Measurements from ENCODE around the gene NECAB3. TPM values are rescaled to one million over a fixed set of nuclear protein-coding genes. Genes with fewer than 3 reads are reported as not detected.
A peak's percentile ranks its signal among the peaks of the same experiment; 100 is the strongest.
"Not testable (repeated sequence)": the region's sequence is repeated elsewhere in the genome, so short reads cannot be mapped to it uniquely, and the experiment has no call there.

Gene NECAB3
- total RNA-seq, 2 donors from 2014 or later: 77.2 to 92.3 TPM

GRCh38 chr20:33640287-33640686, 33.9 kb downstream of the NECAB3 start:
- H3K27ac Mint-ChIP-seq: no peak overlapping the region
- Histone ChIP-seq H3K4me1 (ENCODE audit: control insufficient read depth, insufficient read depth, low read length) (no peaks in the 10 kb centered on the region), H3K27me3 (ENCODE audit: control insufficient read depth, insufficient read depth, low read length, poor library complexity, severe bottlenecking) (no peaks in the 10 kb centered on the region), H3K9ac (ENCODE audit: extremely low read depth, low read length, poor library complexity, severe bottlenecking) (no peak overlapping the region), H3K9me3 (ENCODE audit: control insufficient read depth, low read length) (no peaks in the 10 kb centered on the region), H3K4me3 (ENCODE audit: low read length) (no peak overlapping the region), H3K36me3 (ENCODE audit: control insufficient read depth, insufficient read depth, low read length) (peaks cover 70% of the 10 kb centered on the region), H3K27ac (ENCODE audit: low read depth, low read length) (no peak overlapping the region)
- no peaks in the 10 kb centered on the region for H3K27me3 Mint-ChIP-seq (ENCODE audit: insufficient read depth)
- peaks cover 73% of the 10 kb centered on the region for H3K36me3 Mint-ChIP-seq (ENCODE audit: low read depth)
- H3K4me1 Mint-ChIP-seq: no peaks in the 10 kb centered on the region
- no peak for TF ChIP-seq CTCF (conservative IDR thresholded peaks at IDR 0.05)
- no peak for DNase-seq
- H3K9me3 Mint-ChIP-seq: no peaks in the 10 kb centered on the region
- WGBS, 2 experiments (ENCODE audit: insufficient coverage in 1 of 2, insufficient read length in 1 of 2): 95 to 97% methylated on average over 13 of the region's 13 CpGs
- no peak overlapping the region for H3K4me3 Mint-ChIP-seq

- peaks cover 67% of the 10 kb centered on the region for H3K36me3 Mint-ChIP-seq (ENCODE audit: low read depth)
- H3K4me3 Mint-ChIP-seq: no peak overlapping the region
- Histone ChIP-seq H3K9me3 (ENCODE audit: control insufficient read depth, low read length) (no peaks in the 10 kb centered on the region), H3K4me1 (ENCODE audit: control insufficient read depth, insufficient read depth, low read length) (no peaks in the 10 kb centered on the region), H3K4me3 (ENCODE audit: low read length) (no peak overlapping the region), H3K9ac (ENCODE audit: extremely low read depth, low read length, poor library complexity, severe bottlenecking) (no peak overlapping the region), H3K36me3 (ENCODE audit: control insufficient read depth, insufficient read depth, low read length) (peaks cover 51% of the 10 kb centered on the region), H3K27ac (ENCODE audit: low read depth, low read length) (no peak overlapping the region), H3K27me3 (ENCODE audit: control insufficient read depth, insufficient read depth, low read length, poor library complexity, severe bottlenecking) (no peaks in the 10 kb centered on the region)
- 88 to 100% methylated on average over 1 of the region's 1 CpG for whole genome bisulfite sequencing, 2 experiments (ENCODE audit: insufficient coverage in 1 of 2, insufficient read length in 1 of 2)
- peak; percentile 46 for DNase-seq
- H3K27ac Mint-ChIP-seq: no peak overlapping the region
- H3K9me3 Mint-ChIP-seq: no peaks in the 10 kb centered on the region
- TF ChIP-seq CTCF (conservative IDR thresholded peaks at IDR 0.05): no peak
- H3K4me1 Mint-ChIP-seq: no peaks in the 10 kb centered on the region
- no peaks in the 10 kb centered on the region for H3K27me3 Mint-ChIP-seq (ENCODE audit: insufficient read depth)
Measured at GRCh38 chr20:33636776-33637175, 37.5 kb downstream of the NECAB3 start.

GRCh38 chr20:33635341-33635740, 38.9 kb downstream of the NECAB3 start:
- no peaks in the 10 kb centered on the region for H3K27me3 Mint-ChIP-seq (ENCODE audit: insufficient read depth)

GRCh38 chr20:33631910-33632309, 42.3 kb downstream of the NECAB3 start:
- not testable (repeated sequence) for DNase-seq; H3K4me3 Mint-ChIP-seq; H3K4me1 Mint-ChIP-seq; H3K9me3 Mint-ChIP-seq; H3K27me3 ChIP-seq (ENCODE audit: control insufficient read depth, insufficient read depth, low read length, poor library complexity, severe bottlenecking); H3K27me3 Mint-ChIP-seq (ENCODE audit: insufficient read depth); H3K4me1 ChIP-seq (ENCODE audit: control insufficient read depth, insufficient read depth, low read length); H3K9me3 ChIP-seq (ENCODE audit: control insufficient read depth, low read length); H3K9ac ChIP-seq (ENCODE audit: extremely low read depth, low read length, poor library complexity, severe bottlenecking); H3K27ac Mint-ChIP-seq; H3K27ac ChIP-seq (ENCODE audit: low read depth, low read length); H3K4me3 ChIP-seq (ENCODE audit: low read length)
- WGBS, 2 experiments (ENCODE audit: insufficient coverage in 1 of 2, insufficient read length in 1 of 2): 93 to 94% methylated on average over 3 to 4 of the region's 4 CpGs
- H3K36me3 ChIP-seq (ENCODE audit: control insufficient read depth, insufficient read depth, low read length): peaks cover 60% of the 10 kb centered on the region
- H3K36me3 Mint-ChIP-seq (ENCODE audit: low read depth): peaks cover 72% of the 10 kb centered on the region

More at GRCh38 chr20:33635341-33635740, 38.9 kb downstream of the NECAB3 start:
- WGBS, 2 experiments (ENCODE audit: insufficient coverage in 1 of 2, insufficient read length in 1 of 2): 100% methylated on average over 3 of the region's 3 CpGs
- peaks cover 71% of the 10 kb centered on the region for H3K36me3 Mint-ChIP-seq (ENCODE audit: low read depth)
- no peak overlapping the region for H3K27ac Mint-ChIP-seq
- Histone ChIP-seq H3K4me3 (ENCODE audit: low read length) (no peak overlapping the region), H3K27ac (ENCODE audit: low read depth, low read length) (no peak overlapping the region), H3K9me3 (ENCODE audit: control insufficient read depth, low read length) (no peaks in the 10 kb centered on the region), H3K4me1 (ENCODE audit: control insufficient read depth, insufficient read depth, low read length) (no peaks in the 10 kb centered on the region), H3K9ac (ENCODE audit: extremely low read depth, low read length, poor library complexity, severe bottlenecking) (no peak overlapping the region), H3K27me3 (ENCODE audit: control insufficient read depth, insufficient read depth, low read length, poor library complexity, severe bottlenecking) (no peaks in the 10 kb centered on the region), H3K36me3 (ENCODE audit: control insufficient read depth, insufficient read depth, low read length) (peaks cover 49% of the 10 kb centered on the region)
- H3K4me3 Mint-ChIP-seq: no peak overlapping the region
- no peak for TF ChIP-seq CTCF (conservative IDR thresholded peaks at IDR 0.05)
- H3K4me1 Mint-ChIP-seq: no peaks in the 10 kb centered on the region
- no peaks in the 10 kb centered on the region for H3K9me3 Mint-ChIP-seq
- no peak for DNase-seq
